CD4-positive, alpha-beta T cell (primary cell): ENCODE data around the gene CRIM1. TPM values are rescaled to one million over a fixed set of nuclear protein-coding genes. Genes with fewer than 3 reads are reported as not detected.
A peak's percentile ranks its signal among the peaks of the same experiment; 100 is the strongest.

Source experiments
- ATAC-seq: fragments of 200-7000 bp; cut with Tn5 transposase; one replicate; pipeline ENCODE4 v1.10.0; 2022; ENCODE audit warnings: mild to moderate bottlenecking; ENCODE audit not compliant: poor library complexity
- CTCF ChIA-PET: fragments of 350-600 bp; sonication (Branson Sonifier 250); formaldehyde crosslinking; loops from one replicate; lab custom pipeline; 2021; ENCODE audit warnings: antibody characterized with exemption, inconsistent platforms; lab: Charles Lee
- POLR2A ChIA-PET: fragments of 350-600 bp; sonication (Branson Sonifier 250); formaldehyde crosslinking; loops from one replicate; lab custom pipeline; 2021; ENCODE audit warnings: antibody characterized with exemption, inconsistent platforms; lab: Charles Lee
- DNase-seq, 14 experiments: peaks; one replicate each; pipeline ENCODE4 v3.0.0-alpha.2; 2013 to 2020; ENCODE audit warnings: mixed read lengths in 2 of 14
- H3K27ac ChIP-seq, 2 donors: one replicate each; pipeline versions ENCODE4 v1.5.1 to v1.7.0; 2013; ENCODE audit warnings: low read length in 2 of 2, low read depth in 1 of 2, mild to moderate bottlenecking in 1 of 2
- H3K27me3 ChIP-seq, 2 experiments: 1 replicate in 1 of 2; 2 replicates in 1 of 2; pipeline versions ENCODE4 v1.6.1 to v1.7.0; 2013; ENCODE audit warnings: low read length in 2 of 2, control low read depth in 1 of 2, mild to moderate bottlenecking in 1 of 2, moderate library complexity in 1 of 2; ENCODE audit not compliant: insufficient read depth in 2 of 2, control insufficient read depth in 1 of 2
- H3K36me3 ChIP-seq: one replicate; pipeline ENCODE4 v1.6.1; 2013; ENCODE audit warnings: low read length, control low read depth; ENCODE audit not compliant: insufficient read depth
- H3K4me1 ChIP-seq: one replicate; pipeline ENCODE4 v1.6.1; 2013; ENCODE audit warnings: low read length, control low read depth; ENCODE audit not compliant: insufficient read depth
- H3K4me3 ChIP-seq: one replicate; pipeline ENCODE4 v1.5.1; 2013; ENCODE audit warnings: mild to moderate bottlenecking, low read length, moderate library complexity
- H3K9me3 ChIP-seq, 2 experiments: 1 replicate in 1 of 2; 2 replicates in 1 of 2; pipeline versions ENCODE4 v1.6.1 to v1.7.0; 2013; ENCODE audit warnings: low read length in 2 of 2, mild to moderate bottlenecking in 2 of 2, control low read depth in 1 of 2, moderate library complexity in 1 of 2; ENCODE audit not compliant: control insufficient read depth in 1 of 2, insufficient read depth in 1 of 2
- H3K27ac Mint-ChIP-seq: one replicate; pipeline ENCODE4 v1.8.0; 2020; ENCODE audit warnings: mixed read lengths
- H3K27me3 Mint-ChIP-seq: one replicate; pipeline ENCODE4 v1.8.0; 2021; ENCODE audit warnings: mixed read lengths
- H3K36me3 Mint-ChIP-seq: one replicate; pipeline ENCODE4 v1.8.0; 2021; ENCODE audit warnings: low read depth, mixed read lengths
- H3K4me1 Mint-ChIP-seq: one replicate; pipeline ENCODE4 v1.8.0; 2021; ENCODE audit warnings: low read depth, mixed read lengths
- H3K4me3 Mint-ChIP-seq: one replicate; pipeline ENCODE4 v1.8.0; 2020; ENCODE audit warnings: mild to moderate bottlenecking, mixed read lengths
- H3K9me3 Mint-ChIP-seq: one replicate; pipeline ENCODE4 v1.8.0; 2020; ENCODE audit warnings: mixed read lengths
- intact Hi-C, 2 experiments: fragments of 100-400 bp; cut with DNase I in 1 of 2; cut with micrococcal nuclease in 1 of 2; formaldehyde crosslinking; loops; one replicate each; pipeline versions ENCODE4 v1.15.1 to v1.9.0; 2023 to 2025; cut with DNase I, micrococcal nuclease
- total RNA-seq, 174 experiments: library from RNA in 2 of 174; stranded (reverse) in 2 of 174; gene quantifications; one replicate each; pipeline ENCODE4 v1.2.3 and lab custom pipeline; 2021 to 2026
- TF ChIP-seq, protein P1 (sequence below): fragments of 200-600 bp; IDR thresholded peaks from one replicate; pipeline ENCODE4 v1.8.0; 2022; ENCODE audit warnings: antibody characterized with exemption, mild to moderate bottlenecking

Gene CRIM1
- total RNA-seq, 2 experiments from 2014 or later, result 1.1 to 1.7 TPM

DNA sequence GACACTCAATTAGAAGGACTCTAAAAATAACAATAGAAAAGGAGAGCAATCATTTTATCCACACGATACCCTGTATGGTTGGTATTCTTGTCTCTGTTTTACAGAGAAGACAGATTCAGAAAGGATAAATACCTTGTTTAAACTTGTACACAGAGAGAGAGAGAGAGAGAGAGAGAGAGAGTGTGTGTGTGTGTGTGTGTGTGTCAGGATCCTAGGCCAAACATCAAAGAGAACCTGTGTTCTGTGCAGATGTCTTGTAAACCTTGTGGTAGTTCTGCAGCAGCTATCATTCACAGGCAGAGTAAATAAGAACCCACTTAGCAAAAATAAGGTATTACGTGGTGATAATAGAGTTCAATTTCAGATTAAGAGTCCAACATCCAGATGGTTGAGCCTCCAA lies 4.3 kb upstream of the CRIM1 start:
- Histone ChIP-seq H3K36me3 (no peaks in the 10 kb centered on the region), H3K4me3 (no peak overlapping the region), H3K27me3 (peaks cover 0 to under 1% of the 10 kb centered on the region in 2 experiments), H3K27ac (no peak overlapping the region), H3K4me1 (peaks cover 6% of the 10 kb centered on the region), H3K9me3 (no peaks in the 10 kb centered on the region)
- intact Hi-C loops, result loop anchor here (2.0 to 10.0 kb wide), 6 partner anchors 154 to 436 kb away; no protein-coding TSS in a partner anchor
- DNase-seq (no peak), ATAC-seq (no peak)
- CTCF ChIA-PET, result interaction anchor here (0.7 to 1.2 kb wide), 2 partner anchors 386 to 434 kb away, joined by 3 read pairs; no protein-coding TSS in a partner anchor
- Mint-ChIP-seq H3K9me3 (no peaks in the 10 kb centered on the region), H3K4me1 (peaks cover 7% of the 10 kb centered on the region), H3K27ac (no peak overlapping the region), H3K27me3 (peaks cover 8% of the 10 kb centered on the region), H3K36me3 (no peaks in the 10 kb centered on the region), H3K4me3 (no peak overlapping the region)
- POLR2A ChIA-PET, result no interaction called here
- TF ChIP-seq, protein P1, sequence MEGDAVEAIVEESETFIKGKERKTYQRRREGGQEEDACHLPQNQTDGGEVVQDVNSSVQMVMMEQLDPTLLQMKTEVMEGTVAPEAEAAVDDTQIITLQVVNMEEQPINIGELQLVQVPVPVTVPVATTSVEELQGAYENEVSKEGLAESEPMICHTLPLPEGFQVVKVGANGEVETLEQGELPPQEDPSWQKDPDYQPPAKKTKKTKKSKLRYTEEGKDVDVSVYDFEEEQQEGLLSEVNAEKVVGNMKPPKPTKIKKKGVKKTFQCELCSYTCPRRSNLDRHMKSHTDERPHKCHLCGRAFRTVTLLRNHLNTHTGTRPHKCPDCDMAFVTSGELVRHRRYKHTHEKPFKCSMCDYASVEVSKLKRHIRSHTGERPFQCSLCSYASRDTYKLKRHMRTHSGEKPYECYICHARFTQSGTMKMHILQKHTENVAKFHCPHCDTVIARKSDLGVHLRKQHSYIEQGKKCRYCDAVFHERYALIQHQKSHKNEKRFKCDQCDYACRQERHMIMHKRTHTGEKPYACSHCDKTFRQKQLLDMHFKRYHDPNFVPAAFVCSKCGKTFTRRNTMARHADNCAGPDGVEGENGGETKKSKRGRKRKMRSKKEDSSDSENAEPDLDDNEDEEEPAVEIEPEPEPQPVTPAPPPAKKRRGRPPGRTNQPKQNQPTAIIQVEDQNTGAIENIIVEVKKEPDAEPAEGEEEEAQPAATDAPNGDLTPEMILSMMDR, result no peak

DNA sequence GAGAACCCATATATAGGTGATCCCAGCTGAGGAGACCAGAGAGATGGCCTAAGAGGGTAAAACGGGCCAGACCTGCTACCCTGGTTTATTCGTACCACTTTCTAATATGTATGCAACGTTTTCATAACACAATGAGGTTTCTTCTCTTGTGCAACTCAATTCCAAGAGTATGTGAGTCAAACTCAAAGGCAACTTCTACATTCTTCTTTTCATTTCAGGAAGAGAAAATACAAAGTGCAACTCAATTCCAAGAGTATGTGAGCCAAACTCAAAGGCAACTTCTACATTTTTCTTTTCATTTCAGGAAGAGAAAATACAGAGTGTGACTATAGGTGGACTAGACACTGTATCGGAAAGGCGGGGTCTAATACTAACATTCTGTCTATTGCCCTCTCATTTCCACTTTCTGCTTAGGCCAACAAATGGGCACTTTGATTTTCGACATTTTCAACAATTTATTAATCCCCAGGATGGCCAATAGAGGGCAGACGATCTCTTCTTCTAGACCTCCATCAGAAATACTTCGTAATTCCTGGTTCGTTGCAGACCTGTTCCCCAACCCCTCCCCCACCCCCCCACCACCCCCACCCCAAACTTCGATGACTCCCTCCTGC lies 3.7 kb upstream of the CRIM1 start:
- peaks cover 0 to 6% of the 10 kb centered on the region in 2 experiments for H3K27me3 ChIP-seq
- peaks cover 9% of the 10 kb centered on the region for H3K27me3 Mint-ChIP-seq
- H3K9me3 Mint-ChIP-seq, result no peaks in the 10 kb centered on the region
- H3K4me3 Mint-ChIP-seq, result no peak overlapping the region
- peak in 4 of 14 experiments; percentile 34 to 63 (median 56) for DNase-seq
- peak; percentile 32 for ATAC-seq
- no peaks in the 10 kb centered on the region for H3K9me3 ChIP-seq
- TF ChIP-seq, protein P1, result peak; percentile 66
- ChIA-PET CTCF (interaction anchor here (0.7 to 1.2 kb wide), 2 partner anchors 386 to 433 kb away, joined by 3 read pairs; no protein-coding TSS in a partner anchor), POLR2A (no interaction called here)
- intact Hi-C loops, result loop anchor here (2.0 to 10.0 kb wide), 6 partner anchors 153 to 435 kb away; no protein-coding TSS in a partner anchor
- H3K27ac ChIP-seq, result no peak overlapping the region
- peaks cover 8% of the 10 kb centered on the region for H3K4me1 Mint-ChIP-seq
- no peaks in the 10 kb centered on the region for H3K36me3 ChIP-seq
- no peaks in the 10 kb centered on the region for H3K36me3 Mint-ChIP-seq
- peaks cover 11% of the 10 kb centered on the region for H3K4me1 ChIP-seq
- no peak overlapping the region for H3K27ac Mint-ChIP-seq
- no peak overlapping the region for H3K4me3 ChIP-seq

DNA sequence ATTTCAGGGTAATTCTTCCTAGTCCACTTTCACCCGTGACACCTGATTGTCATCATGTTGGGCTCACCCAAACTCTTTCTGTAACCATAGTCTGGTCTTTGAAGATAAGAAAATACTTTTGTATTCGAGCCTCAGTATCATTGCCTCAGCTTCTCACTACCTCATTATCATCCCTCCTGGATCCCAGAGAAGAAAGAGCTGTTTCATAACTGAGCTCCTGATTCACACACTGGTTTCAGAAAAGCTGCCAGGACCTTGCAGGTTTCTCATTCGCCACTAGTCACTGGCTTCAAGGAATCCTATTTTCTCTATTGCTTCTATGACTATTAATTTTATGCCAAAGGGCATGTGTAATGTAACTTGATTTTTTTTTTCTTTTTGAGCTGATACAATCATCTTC lies 2.9 kb upstream of the CRIM1 start:
- Histone ChIP-seq H3K27ac (no peak overlapping the region), H3K27me3 (peaks cover 8 to 14% of the 10 kb centered on the region in 2 experiments), H3K4me1 (peaks cover 19% of the 10 kb centered on the region), H3K4me3 (no peak overlapping the region), H3K9me3 (no peaks in the 10 kb centered on the region), H3K36me3 (no peaks in the 10 kb centered on the region)
- TF ChIP-seq, protein P1, result no peak
- Mint-ChIP-seq H3K27me3 (peaks cover 17% of the 10 kb centered on the region), H3K4me3 (peak overlapping the region; percentile 26), H3K9me3 (no peaks in the 10 kb centered on the region), H3K36me3 (no peaks in the 10 kb centered on the region), H3K27ac (no peak overlapping the region), H3K4me1 (peaks cover 16% of the 10 kb centered on the region)
- ATAC-seq (no peak), DNase-seq (no peak)
- intact Hi-C loops, result loop anchor here (5.0 to 10.0 kb wide), 4 partner anchors 152 to 435 kb away; no protein-coding TSS in a partner anchor
- POLR2A ChIA-PET, result no interaction called here
- CTCF ChIA-PET, result no interaction called here
